Glutamatergic neuron (in vitro differentiated cells): ENCODE data around the gene ZNF212. TPM values are rescaled to one million over a fixed set of nuclear protein-coding genes. Genes with fewer than 3 reads are reported as not detected.
A peak's percentile ranks its signal among the peaks of the same experiment; 100 is the strongest.
"Not testable (repeated sequence)": the region's sequence is repeated elsewhere in the genome, so short reads cannot be mapped to it uniquely, and the experiment has no call there.

Source experiments
- DNase-seq: peaks from one replicate; pipeline ENCODE4 v3.0.0; 2022
- H3K27ac Mint-ChIP-seq: one replicate; pipeline ENCODE4 v1.8.0; 2020; ENCODE audit warnings: mild to moderate bottlenecking, mixed read lengths, inconsistent platforms; ENCODE audit not compliant: unreplicated experiment
- H3K27me3 Mint-ChIP-seq: one replicate; pipeline ENCODE4 v1.8.0; 2020; ENCODE audit warnings: mild to moderate bottlenecking, moderate library complexity, mixed read lengths, inconsistent platforms; ENCODE audit not compliant: unreplicated experiment
- H3K36me3 Mint-ChIP-seq: one replicate; pipeline ENCODE4 v1.8.0; 2020; ENCODE audit warnings: mild to moderate bottlenecking, mixed read lengths, inconsistent platforms; ENCODE audit not compliant: unreplicated experiment
- H3K4me1 Mint-ChIP-seq: one replicate; pipeline ENCODE4 v1.8.0; 2020; ENCODE audit warnings: mild to moderate bottlenecking, low read depth, mixed read lengths, inconsistent platforms; ENCODE audit not compliant: unreplicated experiment
- H3K4me3 Mint-ChIP-seq: one replicate; pipeline ENCODE4 v1.8.0; 2020; ENCODE audit warnings: mild to moderate bottlenecking, mixed read lengths, inconsistent platforms; ENCODE audit not compliant: unreplicated experiment
- H3K9me3 Mint-ChIP-seq: one replicate; pipeline ENCODE4 v1.8.0; 2020; ENCODE audit warnings: mild to moderate bottlenecking, moderate library complexity, mixed read lengths, inconsistent platforms; ENCODE audit not compliant: unreplicated experiment
- CTCF ChIP-seq: fragments of 200-600 bp; sonication (generic); IDR thresholded peaks from one replicate; pipeline ENCODE4 v1.5.0; 2021; ENCODE audit not compliant: partially characterized antibody, unreplicated experiment
- total RNA-seq: library from RNA; stranded (reverse); fragmentation: NEBNext Ultra II Directional; extraction: Animal tissue kit (Norgen Biotek cat#: 25700); gene quantifications from one replicate; pipeline ENCODE4 v1.2.1, GENCODE V29; 2021; ENCODE audit not compliant: unreplicated experiment

ZNF212 gene
- total RNA-seq, 1 donor from 2014 or later = 13.2 TPM

- peaks cover 4% of the 10 kb centered on the region for H3K4me1 Mint-ChIP-seq
- peaks cover 14% of the 10 kb centered on the region for H3K36me3 Mint-ChIP-seq
- DNase-seq = no peak
- H3K9me3 Mint-ChIP-seq = peaks cover 6% of the 10 kb centered on the region
- TF ChIP-seq CTCF = no peak
- H3K4me3 Mint-ChIP-seq = peak overlapping the region; percentile 95
- no peak overlapping the region for H3K27ac Mint-ChIP-seq
- H3K27me3 Mint-ChIP-seq = no peaks in the 10 kb centered on the region
Measured at GRCh38 chr7:149240637-149241036, 1.2 kb downstream of the ZNF212 start.

- Mint-ChIP-seq H3K27ac (no peak overlapping the region), H3K27me3 (no peaks in the 10 kb centered on the region), H3K4me3 (no peak overlapping the region), H3K36me3 (peaks cover 10% of the 10 kb centered on the region), H3K9me3 (peaks cover 5% of the 10 kb centered on the region), H3K4me1 (peaks cover 4% of the 10 kb centered on the region)
- DNase-seq = no peak
- TF ChIP-seq CTCF = no peak
Measured at GRCh38 chr7:149241696-149242095, 2.2 kb downstream of the ZNF212 start.

- no peak for TF ChIP-seq CTCF
- H3K4me1 Mint-ChIP-seq = peaks cover 4% of the 10 kb centered on the region
- DNase-seq = no peak
- H3K27me3 Mint-ChIP-seq = no peaks in the 10 kb centered on the region
- H3K27ac Mint-ChIP-seq = no peak overlapping the region
- H3K4me3 Mint-ChIP-seq = no peak overlapping the region
- peaks cover 8% of the 10 kb centered on the region for H3K36me3 Mint-ChIP-seq
- peaks cover 3% of the 10 kb centered on the region for H3K9me3 Mint-ChIP-seq
Measured at GRCh38 chr7:149245244-149245643, 5.8 kb downstream of the ZNF212 start.

GRCh38 chr7:149245744-149246143 lies 6.3 kb downstream of the ZNF212 start:
- peaks cover under 1% of the 10 kb centered on the region for H3K4me1 Mint-ChIP-seq
- peaks cover 3% of the 10 kb centered on the region for H3K9me3 Mint-ChIP-seq
- no peak overlapping the region for H3K27ac Mint-ChIP-seq
- no peak for DNase-seq
- peaks cover 8% of the 10 kb centered on the region for H3K36me3 Mint-ChIP-seq
- H3K27me3 Mint-ChIP-seq = no peaks in the 10 kb centered on the region
- no peak overlapping the region for H3K4me3 Mint-ChIP-seq
- no peak for TF ChIP-seq CTCF

- Mint-ChIP-seq H3K9me3 (no peaks in the 10 kb centered on the region), H3K4me3 (no peak overlapping the region), H3K27me3 (no peaks in the 10 kb centered on the region), H3K36me3 (peaks cover 5% of the 10 kb centered on the region), H3K27ac (no peak overlapping the region), H3K4me1 (no peaks in the 10 kb centered on the region)
- no peak for TF ChIP-seq CTCF
- DNase-seq = no peak
Measured at GRCh38 chr7:149248777-149249176, 9.3 kb downstream of the ZNF212 start.

- not testable (repeated sequence) for H3K27me3 Mint-ChIP-seq, H3K4me3 Mint-ChIP-seq, H3K4me1 Mint-ChIP-seq, DNase-seq, H3K36me3 Mint-ChIP-seq, H3K9me3 Mint-ChIP-seq, H3K27ac Mint-ChIP-seq
Measured at GRCh38 chr7:149250151-149250550, 10.7 kb downstream of the ZNF212 start.

- H3K27me3 Mint-ChIP-seq, H3K27ac Mint-ChIP-seq, H3K4me1 Mint-ChIP-seq, H3K9me3 Mint-ChIP-seq, H3K4me3 Mint-ChIP-seq, DNase-seq, H3K36me3 Mint-ChIP-seq: not testable (repeated sequence)
Measured at GRCh38 chr7:149251518-149251917, 12.1 kb downstream of the ZNF212 start.
